Calu3 (cell line): ENCODE data around the gene SHLD1. TPM values are rescaled to one million over a fixed set of nuclear protein-coding genes. Genes with fewer than 3 reads are reported as not detected.
"Not testable (repeated sequence)": the region's sequence is repeated elsewhere in the genome, so short reads cannot be mapped to it uniquely, and the experiment has no call there.

Experiments
- BruUV-seq: library from RNA; stranded (reverse); fragments of 400-500 nt; replicated peaks from 2 replicates; lab custom pipeline; 2021; lab: Mats Ljungman, UMichigan
- CTCF ChIA-PET: fragments of 300-600 bp; sonication (Branson Sonifier 250); formaldehyde crosslinking; loops from one replicate; lab custom pipeline; 2022; ENCODE audit warnings: antibody characterized with exemption; lab: Charles Lee
- DNase-seq: peaks from one replicate; pipeline ENCODE4 v3.0.0; 2022
- H3K27ac Mint-ChIP-seq: one replicate; pipeline ENCODE4 v1.8.0; 2022; ENCODE audit warnings: mixed read lengths; ENCODE audit not compliant: unreplicated experiment
- H3K27me3 Mint-ChIP-seq: one replicate; pipeline ENCODE4 v1.8.0; 2022; ENCODE audit warnings: mixed read lengths; ENCODE audit not compliant: unreplicated experiment
- H3K36me3 Mint-ChIP-seq: one replicate; pipeline ENCODE4 v1.8.0; 2022; ENCODE audit warnings: mild to moderate bottlenecking, moderate library complexity, mixed read lengths; ENCODE audit not compliant: insufficient read depth, unreplicated experiment
- H3K4me1 Mint-ChIP-seq: one replicate; pipeline ENCODE4 v1.8.0; 2022; ENCODE audit warnings: mild to moderate bottlenecking, low read depth, mixed read lengths; ENCODE audit not compliant: unreplicated experiment
- H3K4me3 Mint-ChIP-seq: one replicate; pipeline ENCODE4 v1.8.0; 2022; ENCODE audit warnings: mild to moderate bottlenecking, low read depth, moderate library complexity, mixed read lengths; ENCODE audit not compliant: unreplicated experiment
- H3K9me3 Mint-ChIP-seq: one replicate; pipeline ENCODE4 v1.8.0; 2022; ENCODE audit warnings: low read depth, mixed read lengths; ENCODE audit not compliant: unreplicated experiment
- intact Hi-C: fragments of 100-400 bp; cut with micrococcal nuclease; formaldehyde crosslinking; loops from one replicate; pipeline ENCODE4 v1.10.0; 2022; ENCODE audit not compliant: unreplicated experiment
- total RNA-seq: library from RNA; stranded (reverse); gene quantifications from 2 replicates; pipeline ENCODE4 v1.2.3, GENCODE V29; 2022
- TF ChIP-seq, protein P1 (sequence below): fragments of 200-600 bp; IDR thresholded peaks from one replicate; pipeline ENCODE4 v1.8.0; 2022; ENCODE audit warnings: antibody characterized with exemption; ENCODE audit not compliant: unreplicated experiment

SHLD1 gene
- total RNA-seq, 1 experiment from 2014 or later = 1.3 TPM

DNA sequence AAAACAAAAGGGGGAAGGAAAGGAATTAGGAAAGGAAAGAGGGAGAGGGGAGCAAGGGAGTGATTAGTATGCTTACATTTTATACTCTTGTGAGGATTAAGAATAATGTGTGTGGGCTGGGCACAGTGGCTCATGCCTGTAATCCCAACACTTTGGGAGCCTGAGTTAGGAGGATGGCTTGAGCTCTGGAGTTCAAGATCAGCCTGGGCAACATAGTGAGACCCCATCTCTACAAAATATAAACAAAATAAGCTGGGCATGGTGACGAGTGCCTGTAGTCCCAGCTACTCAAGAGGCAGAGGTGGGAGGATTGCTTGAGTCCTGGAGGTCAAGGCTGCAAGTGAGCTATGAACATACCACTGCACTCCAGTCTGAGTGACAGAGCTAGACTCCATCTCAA is 47.0 kb downstream of the SHLD1 start:
- Mint-ChIP-seq H3K9me3 (no peaks in the 10 kb centered on the region), H3K27ac (no peak overlapping the region), H3K27me3 (no peaks in the 10 kb centered on the region), H3K36me3 (no peaks in the 10 kb centered on the region), H3K4me3 (no peak overlapping the region), H3K4me1 (no peaks in the 10 kb centered on the region)
- intact Hi-C loops = no loop called here
- DNase-seq = no peak
- TF ChIP-seq, protein P1, sequence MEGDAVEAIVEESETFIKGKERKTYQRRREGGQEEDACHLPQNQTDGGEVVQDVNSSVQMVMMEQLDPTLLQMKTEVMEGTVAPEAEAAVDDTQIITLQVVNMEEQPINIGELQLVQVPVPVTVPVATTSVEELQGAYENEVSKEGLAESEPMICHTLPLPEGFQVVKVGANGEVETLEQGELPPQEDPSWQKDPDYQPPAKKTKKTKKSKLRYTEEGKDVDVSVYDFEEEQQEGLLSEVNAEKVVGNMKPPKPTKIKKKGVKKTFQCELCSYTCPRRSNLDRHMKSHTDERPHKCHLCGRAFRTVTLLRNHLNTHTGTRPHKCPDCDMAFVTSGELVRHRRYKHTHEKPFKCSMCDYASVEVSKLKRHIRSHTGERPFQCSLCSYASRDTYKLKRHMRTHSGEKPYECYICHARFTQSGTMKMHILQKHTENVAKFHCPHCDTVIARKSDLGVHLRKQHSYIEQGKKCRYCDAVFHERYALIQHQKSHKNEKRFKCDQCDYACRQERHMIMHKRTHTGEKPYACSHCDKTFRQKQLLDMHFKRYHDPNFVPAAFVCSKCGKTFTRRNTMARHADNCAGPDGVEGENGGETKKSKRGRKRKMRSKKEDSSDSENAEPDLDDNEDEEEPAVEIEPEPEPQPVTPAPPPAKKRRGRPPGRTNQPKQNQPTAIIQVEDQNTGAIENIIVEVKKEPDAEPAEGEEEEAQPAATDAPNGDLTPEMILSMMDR = no peak
- CTCF ChIA-PET = interaction anchor here (0.6 to 0.7 kb wide), 2 partner anchors 18 to 191 kb away, joined by 4 read pairs; no protein-coding TSS in a partner anchor
- no TSS peak for BruUV-seq

DNA sequence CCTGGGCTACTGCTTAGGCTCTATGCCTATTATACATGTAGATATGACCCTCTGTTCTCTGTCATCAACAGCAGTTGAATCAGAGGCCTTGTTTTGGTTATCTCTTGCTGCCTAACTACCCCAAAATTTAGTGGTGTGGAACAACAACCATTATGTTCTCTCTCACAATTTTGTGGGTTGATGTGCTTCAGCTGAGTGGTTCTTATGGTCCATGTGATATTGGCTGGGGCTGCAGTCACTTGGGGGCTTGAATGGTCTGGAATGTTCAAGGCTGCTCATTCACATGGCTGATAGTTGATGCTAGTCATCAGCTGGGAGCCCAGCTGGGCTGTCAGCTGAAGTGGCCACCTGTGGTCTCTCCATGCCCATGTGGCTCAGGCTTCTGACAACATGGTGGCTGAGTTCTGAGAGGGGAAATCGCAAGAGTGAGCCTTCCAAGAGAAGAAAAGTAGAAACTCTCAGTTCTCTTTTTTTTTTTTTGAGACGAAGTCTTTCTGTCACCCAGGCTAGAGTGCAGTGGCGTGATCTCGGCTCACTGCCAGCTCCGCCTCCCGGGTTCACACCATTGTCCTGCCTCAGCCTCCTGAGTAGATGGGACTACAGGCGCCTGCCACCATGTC is 47.8 kb downstream of the SHLD1 start:
- no peak overlapping the region for H3K4me3 Mint-ChIP-seq
- H3K9me3 Mint-ChIP-seq = no peaks in the 10 kb centered on the region
- intact Hi-C loops = no loop called here
- no peak overlapping the region for H3K27ac Mint-ChIP-seq
- H3K4me1 Mint-ChIP-seq = no peaks in the 10 kb centered on the region
- H3K36me3 Mint-ChIP-seq = no peaks in the 10 kb centered on the region
- TF ChIP-seq, protein P1 = no peak
- CTCF ChIA-PET = interaction anchor here (0.6 kb wide), 1 partner anchor 182 kb away, joined by 6 read pairs; no protein-coding TSS in a partner anchor
- no peak for DNase-seq
- no TSS peak for BruUV-seq
- no peaks in the 10 kb centered on the region for H3K27me3 Mint-ChIP-seq

DNA sequence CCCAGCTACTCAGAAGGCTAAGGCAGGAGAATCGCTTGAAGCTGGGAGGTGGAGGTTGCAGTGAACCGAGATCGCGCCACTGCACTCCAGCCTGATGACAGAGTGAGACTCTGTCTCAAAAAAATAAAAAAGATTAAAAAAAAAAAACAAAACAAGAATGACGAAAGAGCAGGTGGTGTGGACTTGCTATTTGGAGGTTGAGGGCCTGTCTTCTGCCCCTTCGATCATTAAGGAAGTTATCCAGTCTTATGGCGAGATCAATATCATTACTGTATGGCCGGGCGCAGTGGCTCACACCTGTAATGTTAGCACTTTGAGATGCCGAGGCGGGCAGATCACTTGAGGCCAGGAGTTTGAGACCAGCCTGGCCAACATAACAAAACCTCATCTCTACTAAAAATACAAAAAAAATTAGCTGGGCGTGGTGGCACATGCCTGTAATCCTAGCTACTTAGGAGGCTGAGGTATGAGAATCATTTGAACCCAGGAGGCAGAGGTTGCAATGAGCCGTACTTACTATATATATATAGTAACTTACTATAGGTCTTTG is 53.6 kb downstream of the SHLD1 start:
- H3K4me1 Mint-ChIP-seq, H3K9me3 Mint-ChIP-seq, H3K27me3 Mint-ChIP-seq, H3K4me3 Mint-ChIP-seq, DNase-seq, BruUV-seq, intact Hi-C loops, H3K36me3 Mint-ChIP-seq, H3K27ac Mint-ChIP-seq: not testable (repeated sequence)
- CTCF ChIA-PET = interaction anchor here (0.6 kb wide), 1 partner anchor 277 kb away, joined by 3 read pairs; no protein-coding TSS in a partner anchor

DNA sequence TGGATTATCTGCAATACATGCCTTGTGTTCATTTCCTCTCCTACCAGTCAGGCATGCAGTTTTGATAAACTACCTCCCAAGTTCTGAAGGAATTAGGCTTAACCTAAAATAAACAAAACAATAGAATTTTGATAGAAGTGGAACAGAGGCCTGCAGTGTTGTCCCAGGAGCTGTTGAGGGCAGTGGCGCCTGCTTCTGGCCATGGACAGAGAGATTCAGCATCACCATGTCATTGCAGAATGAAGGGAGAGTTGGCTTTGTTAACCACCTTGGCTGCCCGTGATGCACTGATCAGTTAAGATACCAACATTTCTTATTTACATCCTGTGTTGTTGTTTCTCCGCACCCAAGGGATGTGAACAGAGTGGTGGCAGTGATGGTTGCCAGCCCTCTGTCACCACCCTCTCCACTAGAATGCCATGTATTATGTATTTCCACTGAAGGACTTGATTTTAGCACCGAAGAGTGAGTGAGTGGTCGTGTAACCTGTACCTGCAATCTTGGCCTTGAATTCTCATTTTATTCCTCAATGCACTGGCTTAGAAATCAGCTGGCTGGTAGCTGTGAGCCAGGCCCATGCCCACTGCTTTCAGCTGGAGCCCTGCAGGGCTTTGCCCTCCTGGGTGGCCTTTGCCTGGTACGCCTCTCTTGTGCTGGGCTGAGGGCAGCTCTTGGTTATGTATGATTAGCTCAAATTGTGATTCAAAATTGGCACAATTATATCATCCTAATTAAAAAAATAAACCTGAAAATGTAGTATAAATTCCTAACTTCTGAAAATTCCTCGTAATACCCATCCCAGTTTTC is 56.5 kb downstream of the SHLD1 start:
- intact Hi-C loops = no loop called here
- CTCF ChIA-PET = no interaction called here

More for the DNA sequence above, 56.5 kb downstream of the SHLD1 start:
- no peaks in the 10 kb centered on the region for H3K27me3 Mint-ChIP-seq
- no peaks in the 10 kb centered on the region for H3K9me3 Mint-ChIP-seq
- no peak for DNase-seq
- BruUV-seq = no TSS peak
- H3K36me3 Mint-ChIP-seq = no peaks in the 10 kb centered on the region
- H3K4me3 Mint-ChIP-seq = no peak overlapping the region
- TF ChIP-seq, protein P1 = no peak
- no peak overlapping the region for H3K27ac Mint-ChIP-seq
- no peaks in the 10 kb centered on the region for H3K4me1 Mint-ChIP-seq
